ENCODE measurements around the gene EIF2A.
A peak's percentile ranks its signal among the peaks of the same experiment; 100 is the strongest.
"Not testable (repeated sequence)": the region's sequence is repeated elsewhere in the genome, so short reads cannot be mapped to it uniquely, and the experiment has no call there.

Gene EIF2A

GRCh38 chr3:150544041-150544440 lies 2.5 kb upstream of the EIF2A start:
- DNase-seq: no peak

- DNase-seq: no peak
Measured at GRCh38 chr3:150544726-150545125, 1.9 kb upstream of the EIF2A start.

- DNase-seq: no peak
Measured at GRCh38 chr3:150545419-150546225, 965 bp upstream of the EIF2A start.

GRCh38 chr3:150547045-150547741 lies 606 bp downstream of the EIF2A start:
- no peak for DNase-seq

- no peak for DNase-seq
Measured at GRCh38 chr3:150555859-150556436, 9.4 kb downstream of the EIF2A start.

- DNase-seq: no peak
Measured at GRCh38 chr3:150556792-150557191, 10.2 kb downstream of the EIF2A start.

GRCh38 chr3:150557725-150558124 lies 11.1 kb downstream of the EIF2A start:
- DNase-seq: no peak

- DNase-seq: no peak
Measured at GRCh38 chr3:150564243-150564642, 17.7 kb downstream of the EIF2A start.

- DNase-seq: no peak
Measured at GRCh38 chr3:150567328-150567727, 20.7 kb downstream of the EIF2A start.

- DNase-seq: no peak
Measured at GRCh38 chr3:150577855-150578254, 31.3 kb downstream of the EIF2A start.

- DNase-seq: no peak
Measured at GRCh38 chr3:150581174-150581573, 34.6 kb downstream of the EIF2A start.

- no peak for DNase-seq
Measured at GRCh38 chr3:150582620-150583019, 36.0 kb downstream of the EIF2A start.

- DNase-seq: no peak
Measured at GRCh38 chr3:150583028-150583427, 36.4 kb downstream of the EIF2A start.

GRCh38 chr3:150588027-150588830 lies 41.6 kb downstream of the EIF2A start:
- DNase-seq: peak; percentile 72

- no peak for DNase-seq
Measured at GRCh38 chr3:150589759-150590158, 43.2 kb downstream of the EIF2A start.

- no peak for DNase-seq
Measured at GRCh38 chr3:150594150-150594549, 47.6 kb downstream of the EIF2A start.

- DNase-seq: no peak
Measured at GRCh38 chr3:150597646-150598045, 51.1 kb downstream of the EIF2A start.

- DNase-seq: peak; percentile 89
Measured at GRCh38 chr3:150599611-150600297, 53.2 kb downstream of the EIF2A start.

GRCh38 chr3:150600647-150601530 lies 54.3 kb downstream of the EIF2A start:
- not testable (repeated sequence) for DNase-seq

GRCh38 chr3:150602426-150603152 lies 56.0 kb downstream of the EIF2A start:
- no peak for DNase-seq

All from islet precursor cell (in vitro differentiated cells).